ENCODE data around the gene DOCK1. TPM values are rescaled to one million over a fixed set of nuclear protein-coding genes. Genes with fewer than 3 reads are reported as not detected.

The DOCK1 gene
- total RNA-seq, 2 experiments from 2014 or later = 0.14 to 0.18 TPM

DNA sequence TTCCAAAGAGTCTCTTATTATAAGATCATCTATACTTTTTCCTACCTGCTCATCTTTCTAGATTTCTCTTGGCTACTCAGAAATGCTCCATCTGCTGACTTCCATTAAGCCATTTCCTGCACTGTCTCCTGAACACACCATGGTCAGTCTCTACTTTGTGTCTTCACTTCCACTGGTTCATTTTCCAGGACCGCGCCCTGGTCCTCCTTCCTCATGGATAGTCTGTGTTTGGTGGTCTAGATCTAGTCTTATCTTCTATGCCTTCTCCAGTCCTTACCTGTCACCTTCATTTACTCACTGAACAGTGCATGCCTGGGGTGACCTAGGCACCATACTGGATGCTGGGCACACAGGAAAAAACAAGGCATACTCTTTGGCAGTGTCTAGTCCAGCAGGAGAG, 279.4 kb downstream of the DOCK1 start:
- H3K4me3 Mint-ChIP-seq = no peak overlapping the region
- H3K27me3 Mint-ChIP-seq = no peaks in the 10 kb centered on the region
- ATAC-seq (no peak), DNase-seq (no peak)
- ChIA-PET CTCF (no interaction called here), POLR2A (no interaction called here)
- H3K27ac Mint-ChIP-seq = no peak overlapping the region
- intact Hi-C loops (cut with micrococcal nuclease) = no loop called here
- H3K36me3 Mint-ChIP-seq (ENCODE audit: low read depth) = no peaks in the 10 kb centered on the region
- H3K4me1 Mint-ChIP-seq (ENCODE audit: low read depth) = no peaks in the 10 kb centered on the region
- TF ChIP-seq, protein P1, sequence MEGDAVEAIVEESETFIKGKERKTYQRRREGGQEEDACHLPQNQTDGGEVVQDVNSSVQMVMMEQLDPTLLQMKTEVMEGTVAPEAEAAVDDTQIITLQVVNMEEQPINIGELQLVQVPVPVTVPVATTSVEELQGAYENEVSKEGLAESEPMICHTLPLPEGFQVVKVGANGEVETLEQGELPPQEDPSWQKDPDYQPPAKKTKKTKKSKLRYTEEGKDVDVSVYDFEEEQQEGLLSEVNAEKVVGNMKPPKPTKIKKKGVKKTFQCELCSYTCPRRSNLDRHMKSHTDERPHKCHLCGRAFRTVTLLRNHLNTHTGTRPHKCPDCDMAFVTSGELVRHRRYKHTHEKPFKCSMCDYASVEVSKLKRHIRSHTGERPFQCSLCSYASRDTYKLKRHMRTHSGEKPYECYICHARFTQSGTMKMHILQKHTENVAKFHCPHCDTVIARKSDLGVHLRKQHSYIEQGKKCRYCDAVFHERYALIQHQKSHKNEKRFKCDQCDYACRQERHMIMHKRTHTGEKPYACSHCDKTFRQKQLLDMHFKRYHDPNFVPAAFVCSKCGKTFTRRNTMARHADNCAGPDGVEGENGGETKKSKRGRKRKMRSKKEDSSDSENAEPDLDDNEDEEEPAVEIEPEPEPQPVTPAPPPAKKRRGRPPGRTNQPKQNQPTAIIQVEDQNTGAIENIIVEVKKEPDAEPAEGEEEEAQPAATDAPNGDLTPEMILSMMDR (IDR thresholded peaks at IDR 0.05) = no peak
- H3K9me3 Mint-ChIP-seq = no peaks in the 10 kb centered on the region

DNA sequence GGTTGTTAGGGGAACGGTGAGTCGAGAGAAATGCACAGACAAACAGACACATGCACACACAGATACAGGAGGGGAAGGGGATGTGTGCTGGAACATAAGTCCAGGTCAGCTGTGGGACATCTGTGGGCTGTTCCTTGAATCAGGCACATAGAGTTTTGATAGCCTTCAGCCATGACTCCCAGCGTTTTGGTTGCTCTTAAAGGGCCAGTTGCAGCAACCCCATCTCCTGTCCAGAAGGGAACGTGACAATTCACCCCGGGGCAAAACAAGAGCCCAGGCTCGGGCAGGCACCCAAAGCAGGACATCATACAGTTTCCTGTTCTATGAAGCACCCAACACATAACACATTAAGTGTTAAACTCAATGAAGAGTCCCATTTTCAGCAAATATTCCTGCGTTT, 281.6 kb downstream of the DOCK1 start:
- intact Hi-C loops (cut with micrococcal nuclease) = no loop called here
- Mint-ChIP-seq H3K27ac (no peak overlapping the region), H3K9me3 (no peaks in the 10 kb centered on the region), H3K36me3 (ENCODE audit: low read depth) (no peaks in the 10 kb centered on the region), H3K4me3 (no peak overlapping the region), H3K27me3 (no peaks in the 10 kb centered on the region), H3K4me1 (ENCODE audit: low read depth) (no peaks in the 10 kb centered on the region)
- no peak for ATAC-seq
- CTCF ChIA-PET = no interaction called here
- DNase-seq = no peak
- TF ChIP-seq, protein P1 (IDR thresholded peaks at IDR 0.05) = no peak
- POLR2A ChIA-PET = no interaction called here

DNA sequence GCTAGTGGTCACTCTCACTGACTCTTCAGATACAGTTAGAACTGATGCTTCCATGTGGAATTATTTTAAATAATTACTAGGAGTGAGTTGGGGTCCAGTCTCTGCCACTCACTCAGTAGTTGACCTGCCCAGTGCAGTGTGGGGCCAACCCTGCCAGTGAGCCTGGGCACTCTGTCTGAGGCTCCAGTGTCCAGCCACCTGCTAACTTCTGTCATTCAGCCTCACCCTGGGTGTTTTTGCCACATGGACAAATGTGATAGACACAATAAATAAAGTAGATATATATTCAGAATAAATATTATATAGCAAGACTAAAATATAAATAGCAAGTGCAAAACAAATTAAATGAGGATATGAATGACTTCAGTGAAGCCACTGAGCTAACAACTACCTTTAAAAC, 284.0 kb downstream of the DOCK1 start:
- no peak overlapping the region for H3K4me3 Mint-ChIP-seq
- ChIA-PET CTCF (no interaction called here), POLR2A (no interaction called here)
- H3K4me1 Mint-ChIP-seq (ENCODE audit: low read depth) = no peaks in the 10 kb centered on the region
- H3K9me3 Mint-ChIP-seq = no peaks in the 10 kb centered on the region
- H3K27ac Mint-ChIP-seq = no peak overlapping the region
- TF ChIP-seq, protein P1 (IDR thresholded peaks at IDR 0.05) = no peak
- ATAC-seq (no peak), DNase-seq (no peak)
- no peaks in the 10 kb centered on the region for H3K36me3 Mint-ChIP-seq (ENCODE audit: low read depth)
- H3K27me3 Mint-ChIP-seq = peaks cover 9% of the 10 kb centered on the region
- intact Hi-C loops (cut with micrococcal nuclease) = no loop called here

DNA sequence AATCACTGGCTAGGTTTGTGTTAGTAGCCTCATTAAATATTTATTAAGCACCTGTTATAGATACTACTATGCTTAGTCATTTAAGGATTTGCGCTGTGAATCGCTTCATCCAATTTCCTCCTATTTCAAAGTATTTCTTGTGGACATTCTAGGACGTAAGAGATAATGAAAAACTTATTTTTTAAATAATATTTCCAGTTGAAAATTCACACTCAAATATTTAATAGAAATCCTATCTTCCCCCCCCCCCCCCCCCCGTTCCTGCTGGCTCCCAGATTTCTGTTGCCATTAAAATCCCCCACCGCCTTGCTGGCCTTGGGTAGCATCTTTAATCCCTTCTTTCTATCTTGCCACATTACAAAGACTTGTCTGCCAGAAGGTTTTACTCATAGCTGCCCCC, 285.2 kb downstream of the DOCK1 start:
- intact Hi-C loops (cut with micrococcal nuclease) = no loop called here
- ChIA-PET POLR2A (no interaction called here), CTCF (no interaction called here)
- no peaks in the 10 kb centered on the region for H3K36me3 Mint-ChIP-seq (ENCODE audit: low read depth)
- H3K9me3 Mint-ChIP-seq = no peaks in the 10 kb centered on the region
- no peak overlapping the region for H3K27ac Mint-ChIP-seq
- DNase-seq = no peak
- H3K4me1 Mint-ChIP-seq (ENCODE audit: low read depth) = no peaks in the 10 kb centered on the region
- peaks cover 15% of the 10 kb centered on the region for H3K27me3 Mint-ChIP-seq
- no peak for ATAC-seq
- TF ChIP-seq, protein P1 (IDR thresholded peaks at IDR 0.05) = no peak
- H3K4me3 Mint-ChIP-seq = no peak overlapping the region

DNA sequence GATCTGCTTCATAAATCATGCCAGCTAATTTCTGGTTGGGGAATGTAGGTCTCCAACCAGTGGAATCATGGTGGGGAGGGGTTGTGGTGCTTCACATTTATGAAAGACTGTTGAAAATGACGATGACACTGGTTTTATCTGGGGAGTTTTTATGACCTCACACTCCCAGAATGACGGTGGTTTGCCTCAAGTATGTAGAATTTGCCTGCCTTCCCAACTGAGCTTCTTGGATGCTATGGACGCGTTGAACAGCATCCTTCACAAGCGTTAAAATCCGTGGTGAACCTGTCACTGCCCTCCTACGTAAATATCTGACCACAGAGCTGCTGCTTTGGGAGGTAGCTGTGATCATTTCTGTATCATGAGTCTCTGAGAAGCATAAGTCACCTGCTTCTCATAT, 287.9 kb downstream of the DOCK1 start:
- ChIA-PET POLR2A (no interaction called here), CTCF (interaction anchor here (1.2 kb wide), 1 partner anchor 10 kb away, joined by 3 read pairs; no protein-coding TSS in a partner anchor)
- H3K4me1 Mint-ChIP-seq (ENCODE audit: low read depth) = peaks cover 1% of the 10 kb centered on the region
- intact Hi-C loops (cut with micrococcal nuclease) = no loop called here
- peaks cover 28% of the 10 kb centered on the region for H3K27me3 Mint-ChIP-seq
- H3K4me3 Mint-ChIP-seq = no peak overlapping the region
- H3K36me3 Mint-ChIP-seq (ENCODE audit: low read depth) = no peaks in the 10 kb centered on the region
- DNase-seq = no peak
- H3K27ac Mint-ChIP-seq = no peak overlapping the region
- TF ChIP-seq, protein P1 (IDR thresholded peaks at IDR 0.05) = no peak
- no peaks in the 10 kb centered on the region for H3K9me3 Mint-ChIP-seq
- ATAC-seq = no peak
